HG03469 (cell line): ENCODE data around the gene ESRRB.

Experiments
- ATAC-seq: cut with Tn5 transposase; IDR thresholded peaks from one replicate; pipeline ENCODE4 v1.9.1; 2021; ENCODE audit warnings: mild to moderate bottlenecking, moderate library complexity, moderate number of reproducible peaks; ENCODE audit not compliant: unreplicated experiment

Gene ESRRB

GRCh38 chr14:76396714-76397187 lies 20.8 kb downstream of the ESRRB start:
- ATAC-seq = no peak

- ATAC-seq = no peak
Observed at GRCh38 chr14:76405627-76406026, 29.7 kb downstream of the ESRRB start.

GRCh38 chr14:76407449-76408150 lies 31.7 kb downstream of the ESRRB start:
- no peak for ATAC-seq

DNA sequence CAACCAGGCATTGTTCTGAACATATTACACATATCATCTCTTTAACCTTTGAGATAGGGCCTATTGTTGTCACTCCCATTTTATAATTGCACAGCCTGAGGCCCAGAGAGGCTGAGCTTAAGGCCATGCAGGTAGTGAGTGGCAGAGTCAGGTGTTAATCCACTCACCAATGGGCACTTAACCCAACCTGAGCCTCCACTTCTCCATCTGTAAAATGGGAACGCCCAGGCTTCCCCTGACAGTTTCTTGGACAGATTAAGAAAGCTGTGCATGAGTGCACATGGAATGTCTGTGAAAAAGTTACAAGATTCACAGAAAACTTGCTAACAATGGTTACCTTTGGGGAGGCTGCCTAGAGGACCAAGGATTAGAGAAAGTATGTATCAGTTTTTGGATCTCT lies 32.9 kb downstream of the ESRRB start:
- no peak for ATAC-seq

DNA sequence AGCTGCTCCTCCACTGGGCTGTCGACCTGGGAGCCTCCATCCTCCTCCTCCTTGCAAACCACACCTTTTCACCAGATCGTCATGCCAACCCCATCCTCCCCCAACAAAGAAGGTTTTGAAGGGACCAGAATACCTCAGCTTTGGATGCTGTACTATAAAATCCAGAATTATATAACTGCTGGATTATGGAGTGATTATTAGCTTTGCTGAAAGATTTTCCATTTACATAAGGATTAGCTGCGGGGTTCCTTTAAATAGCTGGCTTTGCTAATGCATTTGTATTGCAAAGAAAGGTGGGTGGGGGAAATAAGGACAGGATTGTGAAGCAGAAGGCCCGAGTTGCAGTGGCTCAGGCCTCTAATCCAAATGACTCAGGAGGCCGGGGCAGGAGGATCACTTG lies 36.6 kb downstream of the ESRRB start:
- no peak for ATAC-seq

- ATAC-seq = no peak
Observed at GRCh38 chr14:76413106-76413961, 37.4 kb downstream of the ESRRB start.

DNA sequence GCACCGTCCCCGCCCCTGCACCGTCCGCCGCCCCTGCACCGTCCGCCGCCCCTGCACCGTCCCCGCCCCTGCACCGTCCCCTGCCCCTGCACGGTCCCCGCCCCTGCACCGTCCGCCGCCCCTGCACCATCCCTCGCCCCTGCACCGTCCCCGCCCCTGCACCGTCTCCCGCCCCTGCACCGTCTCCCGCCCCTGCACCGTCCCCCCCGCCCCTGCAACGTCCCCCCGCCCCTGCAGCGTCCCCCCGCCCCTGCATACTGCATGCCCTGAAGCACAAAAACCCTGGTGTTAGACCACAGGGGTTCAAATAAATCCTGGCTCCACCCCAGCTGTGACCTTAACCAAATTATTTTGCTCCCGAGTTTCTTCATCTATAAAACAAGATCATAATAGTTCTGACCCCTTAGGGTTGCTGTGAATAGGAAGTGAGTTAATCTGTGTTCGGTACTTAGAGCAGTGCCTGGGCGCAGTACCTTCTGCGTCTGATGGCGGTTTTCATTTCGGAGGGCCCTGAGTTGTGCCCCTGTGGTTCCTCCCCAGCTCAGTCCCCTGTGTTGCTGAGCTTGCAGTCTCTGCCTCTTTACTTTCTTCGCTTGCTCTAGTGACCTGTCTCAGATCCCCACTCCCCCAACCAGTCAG lies 38.1 kb downstream of the ESRRB start:
- no peak for ATAC-seq

- no peak for ATAC-seq
Observed at GRCh38 chr14:76419399-76419798, 43.5 kb downstream of the ESRRB start.

- ATAC-seq = no peak
Observed at GRCh38 chr14:76420827-76421226, 44.9 kb downstream of the ESRRB start.

GRCh38 chr14:76421662-76422061 lies 45.7 kb downstream of the ESRRB start:
- no peak for ATAC-seq

DNA sequence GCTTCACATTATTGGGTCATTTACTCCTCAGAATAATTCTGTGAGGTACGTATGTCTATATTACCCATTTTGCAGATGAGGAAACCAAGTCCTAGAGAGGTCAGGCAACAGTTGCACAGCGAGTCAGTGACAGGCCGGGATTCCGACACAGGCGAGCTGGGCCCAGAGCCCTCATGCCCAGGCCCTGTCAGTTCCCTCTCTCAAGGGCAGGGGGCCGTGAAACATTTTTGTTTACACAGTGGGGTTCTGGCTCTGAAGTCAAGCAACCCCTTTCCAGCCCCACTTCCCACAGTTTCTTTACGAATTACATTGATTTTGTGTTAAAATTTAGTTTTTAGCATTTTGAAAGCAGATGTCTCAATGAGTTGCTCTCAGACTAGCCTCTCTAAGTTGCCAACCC lies 46.7 kb downstream of the ESRRB start:
- no peak for ATAC-seq

DNA sequence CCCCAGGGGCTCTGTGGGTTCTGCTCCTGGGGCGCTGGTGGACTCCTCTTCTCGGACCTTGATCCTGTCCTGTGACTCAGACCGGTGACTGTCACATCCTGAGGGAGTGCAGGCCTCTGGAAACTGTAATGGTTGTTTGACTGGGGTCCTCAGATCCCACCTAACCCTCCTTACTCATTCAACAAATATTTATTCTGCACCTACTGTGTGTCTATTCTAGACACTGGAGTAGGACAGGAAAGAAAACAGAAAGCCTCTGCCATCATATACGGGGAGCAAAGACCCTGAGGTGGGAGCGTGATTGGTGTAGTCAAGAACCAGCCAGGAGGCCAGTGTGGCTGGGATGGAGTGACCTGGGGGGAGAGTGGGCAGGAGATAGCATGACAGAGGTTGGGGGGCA lies 47.6 kb downstream of the ESRRB start:
- ATAC-seq = no peak

GRCh38 chr14:76424359-76424758 lies 48.4 kb downstream of the ESRRB start:
- no peak for ATAC-seq

GRCh38 chr14:76426161-76426696 lies 50.3 kb downstream of the ESRRB start:
- ATAC-seq = no peak

DNA sequence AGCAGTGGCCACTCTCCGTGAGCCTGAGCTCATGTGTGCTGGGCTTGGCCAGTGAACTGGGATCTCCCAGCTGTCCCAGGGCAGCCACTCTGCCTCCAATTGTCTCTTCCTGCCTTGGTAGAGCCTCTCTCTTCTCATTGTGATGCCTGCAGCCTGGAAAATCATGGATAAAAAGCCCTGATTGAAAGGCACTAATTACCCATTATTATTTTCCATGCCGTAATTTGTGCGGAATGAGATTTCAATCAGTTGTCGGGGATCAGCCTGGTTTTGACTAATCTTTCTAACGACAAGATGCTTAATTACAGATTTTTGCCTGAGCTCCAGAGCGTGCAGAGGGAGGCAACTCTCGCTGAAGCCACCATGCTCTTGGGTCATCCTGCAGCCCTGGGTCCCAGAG lies 52.7 kb downstream of the ESRRB start:
- ATAC-seq = no peak

DNA sequence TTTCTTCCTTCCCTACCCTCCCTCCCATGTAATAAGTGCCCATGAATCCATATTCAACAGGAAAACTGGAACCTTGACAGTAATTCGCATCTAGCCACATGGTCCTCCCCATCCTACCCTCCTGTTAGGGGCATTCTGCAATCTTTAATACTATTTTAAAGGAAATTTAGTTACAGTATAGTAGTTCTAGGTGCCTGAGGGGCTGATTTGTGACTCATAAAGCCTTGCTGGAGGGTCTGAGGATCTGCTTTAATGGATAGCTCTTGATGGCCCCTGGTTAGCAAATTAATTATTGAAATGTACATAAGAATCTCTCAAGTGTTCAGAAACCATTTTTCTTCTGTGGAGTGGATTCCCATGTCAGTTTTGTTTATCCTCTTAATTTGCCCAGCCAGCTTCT lies 54.1 kb downstream of the ESRRB start:
- ATAC-seq = no peak

GRCh38 chr14:76430475-76430980 lies 54.6 kb downstream of the ESRRB start:
- no peak for ATAC-seq

- no peak for ATAC-seq
Observed at GRCh38 chr14:76431538-76431937, 55.6 kb downstream of the ESRRB start.

- ATAC-seq = no peak
Observed at GRCh38 chr14:76432827-76433752, 57.2 kb downstream of the ESRRB start.

DNA sequence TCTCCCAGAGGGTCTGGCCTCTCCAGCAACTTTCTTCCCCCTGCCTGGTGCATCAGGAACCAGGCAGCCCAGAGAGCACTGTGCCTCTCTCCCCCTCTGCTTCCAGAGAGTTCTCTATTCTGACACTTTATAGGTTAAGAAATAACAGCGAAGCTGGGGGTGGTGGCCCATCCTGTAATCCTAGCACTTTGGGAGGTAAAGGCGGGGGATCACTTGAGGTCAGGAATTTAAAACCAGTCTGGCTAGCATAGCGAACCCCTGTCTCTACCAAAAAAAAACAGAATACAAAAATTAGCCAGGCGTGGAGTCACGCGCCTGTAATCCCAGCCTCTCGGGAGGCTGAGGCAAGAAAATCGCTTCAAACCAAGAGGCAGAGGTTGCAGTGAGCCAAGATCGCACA lies 58.3 kb downstream of the ESRRB start:
- ATAC-seq = no peak
